Testis (tissue), 2 donors: ENCODE data around the gene OR56A3.

Source experiments
- POLR2A ChIP-seq: fragments of 450-650 bp; IDR thresholded peaks from one replicate; pipeline ENCODE4 v1.6.1; 2017; ENCODE audit warnings: antibody characterized with exemption, mild to moderate bottlenecking, moderate library complexity
- TF ChIP-seq, protein P1 (sequence below), 3 experiments: fragments of 450-650 bp in 2 of 3; fragments of 200-600 bp in 1 of 3; sonication (generic) in 1 of 3; IDR thresholded peaks; one replicate each; pipeline ENCODE4 v1.5.1; 2016 to 2019; ENCODE audit warnings: antibody characterized with exemption in 3 of 3, mild to moderate bottlenecking in 2 of 3, moderate library complexity in 1 of 3

- TF ChIP-seq, protein P1, sequence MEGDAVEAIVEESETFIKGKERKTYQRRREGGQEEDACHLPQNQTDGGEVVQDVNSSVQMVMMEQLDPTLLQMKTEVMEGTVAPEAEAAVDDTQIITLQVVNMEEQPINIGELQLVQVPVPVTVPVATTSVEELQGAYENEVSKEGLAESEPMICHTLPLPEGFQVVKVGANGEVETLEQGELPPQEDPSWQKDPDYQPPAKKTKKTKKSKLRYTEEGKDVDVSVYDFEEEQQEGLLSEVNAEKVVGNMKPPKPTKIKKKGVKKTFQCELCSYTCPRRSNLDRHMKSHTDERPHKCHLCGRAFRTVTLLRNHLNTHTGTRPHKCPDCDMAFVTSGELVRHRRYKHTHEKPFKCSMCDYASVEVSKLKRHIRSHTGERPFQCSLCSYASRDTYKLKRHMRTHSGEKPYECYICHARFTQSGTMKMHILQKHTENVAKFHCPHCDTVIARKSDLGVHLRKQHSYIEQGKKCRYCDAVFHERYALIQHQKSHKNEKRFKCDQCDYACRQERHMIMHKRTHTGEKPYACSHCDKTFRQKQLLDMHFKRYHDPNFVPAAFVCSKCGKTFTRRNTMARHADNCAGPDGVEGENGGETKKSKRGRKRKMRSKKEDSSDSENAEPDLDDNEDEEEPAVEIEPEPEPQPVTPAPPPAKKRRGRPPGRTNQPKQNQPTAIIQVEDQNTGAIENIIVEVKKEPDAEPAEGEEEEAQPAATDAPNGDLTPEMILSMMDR (IDR thresholded peaks at IDR 0.05) = no peak
- no peak for TF ChIP-seq POLR2A
Observed at GRCh38 chr11:5932671-5933070, 9.4 kb upstream of the OR56A3 start.
